Measurements from ENCODE around the gene AOC1.

The AOC1 gene

DNA sequence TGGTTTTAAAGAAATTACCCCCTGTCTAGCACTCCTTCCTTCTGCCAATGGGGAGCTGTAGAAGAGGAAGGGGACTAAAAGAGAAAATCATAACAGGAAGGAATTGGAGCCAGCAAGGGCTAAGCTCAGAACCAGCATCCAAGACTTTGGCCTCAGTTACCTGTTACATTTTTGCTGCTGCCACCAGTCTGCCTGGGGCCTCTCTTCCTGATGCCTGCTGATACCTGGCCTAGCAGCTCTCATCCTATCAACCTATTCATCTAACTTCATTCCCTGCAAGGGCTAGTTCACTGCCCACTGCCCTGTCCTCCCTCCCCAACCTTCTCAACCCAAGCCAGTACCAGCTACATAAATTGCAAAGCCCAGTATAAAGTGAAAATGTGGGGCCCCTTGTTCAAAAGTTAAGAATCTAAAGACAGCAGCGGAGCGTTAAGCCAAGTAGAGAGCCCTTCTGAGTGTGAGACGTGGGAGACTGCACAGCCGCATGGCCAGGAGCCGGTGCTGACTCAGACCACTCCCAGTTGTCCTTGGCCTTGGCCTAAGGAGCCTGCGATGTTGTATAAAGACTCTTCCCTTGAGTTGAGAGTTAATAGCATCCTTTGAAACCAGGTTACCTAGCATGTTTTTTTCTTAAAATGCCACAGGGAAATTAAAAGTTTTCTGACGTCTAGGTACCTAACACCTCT is 13.2 kb upstream of the AOC1 start (continued):
- TF ChIP-seq ZNF174 (tag by site-specific recombination; IDR thresholded peaks at IDR 0.05) = no peak

DNA sequence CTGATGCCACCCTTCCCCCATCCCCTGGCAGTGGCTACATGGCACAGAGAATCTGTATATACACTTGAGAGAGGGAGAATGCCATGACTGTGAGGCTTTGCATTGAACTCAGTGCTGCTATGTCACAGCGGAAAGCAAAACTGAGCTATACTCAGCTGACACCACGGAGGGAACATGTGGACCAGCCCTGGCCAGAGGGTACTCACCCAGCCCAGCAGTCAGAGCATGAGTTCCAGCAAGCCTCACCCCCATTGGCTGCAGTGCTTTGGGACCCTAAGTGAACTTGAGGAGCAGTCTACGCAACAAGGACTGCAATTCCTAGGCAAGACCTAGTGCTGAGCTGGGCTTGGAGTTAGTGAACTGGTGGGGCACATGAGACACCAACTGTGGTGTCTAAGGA is 10.3 kb upstream of the AOC1 start:
- POLR2A ChIA-PET = no interaction called here
- CTCF ChIA-PET = interaction anchor here (1.0 kb wide), 1 partner anchor 177 kb away, joined by 3 read pairs; no protein-coding TSS in a partner anchor
- Histone ChIP-seq H3K4me1 (ENCODE audit: control insufficient read depth, insufficient read depth, low read length) (no peaks in the 10 kb centered on the region), H3K9me3 (ENCODE audit: control insufficient read depth, insufficient read depth, low read depth, low read length) (no peaks in the 10 kb centered on the region), H3K27ac (ENCODE audit: extremely low read depth, low read depth, low read length) (no peak overlapping the region), H3K4me3 (ENCODE audit: low read depth, low read length) (no peak overlapping the region), H3K36me3 (ENCODE audit: control insufficient read depth in 2 of 2, insufficient read depth in 1 of 2, low read length in 2 of 2) (no peaks in the 10 kb centered on the region)
- TF ChIP-seq MEIS1 (CRISPR knock-in tag; IDR thresholded peaks at IDR 0.05; ENCODE audit: borderline replicate concordance) (no peak), ZNF23 (tag by site-specific recombination; IDR thresholded peaks at IDR 0.05; ENCODE audit: borderline replicate concordance) (no peak), ZNF792 (tag by site-specific recombination; IDR thresholded peaks at IDR 0.05) (no peak), ZNF239 (tag by site-specific recombination; IDR thresholded peaks at IDR 0.05) (no peak), ZNF24 (tag by site-specific recombination; IDR thresholded peaks at IDR 0.05) (no peak), EGR2 (tag by site-specific recombination; IDR thresholded peaks at IDR 0.05; ENCODE audit: low read depth) (no peak), SP3 (tag by site-specific recombination; IDR thresholded peaks at IDR 0.05) (no peak), ZNF214 (tag by site-specific recombination; IDR thresholded peaks at IDR 0.05; ENCODE audit: borderline replicate concordance) (no peak), IKZF3 (tag by site-specific recombination; IDR thresholded peaks at IDR 0.05) (no peak), ZSCAN30 (tag by site-specific recombination; IDR thresholded peaks at IDR 0.05) (no peak), ZNF169 (tag by site-specific recombination; IDR thresholded peaks at IDR 0.05) (no peak), ZNF514 (tag by site-specific recombination; IDR thresholded peaks at IDR 0.05) (no peak), ZNF626 (tag by site-specific recombination; IDR thresholded peaks at IDR 0.05) (no peak), ZFHX2 (tag by site-specific recombination; conservative IDR thresholded peaks at IDR 0.05) (no peak), ZNF548 (tag by site-specific recombination; IDR thresholded peaks at IDR 0.05) (no peak), ZNF155 (tag by site-specific recombination; IDR thresholded peaks at IDR 0.05) (no peak)
- TF ChIP-seq, protein P1, sequence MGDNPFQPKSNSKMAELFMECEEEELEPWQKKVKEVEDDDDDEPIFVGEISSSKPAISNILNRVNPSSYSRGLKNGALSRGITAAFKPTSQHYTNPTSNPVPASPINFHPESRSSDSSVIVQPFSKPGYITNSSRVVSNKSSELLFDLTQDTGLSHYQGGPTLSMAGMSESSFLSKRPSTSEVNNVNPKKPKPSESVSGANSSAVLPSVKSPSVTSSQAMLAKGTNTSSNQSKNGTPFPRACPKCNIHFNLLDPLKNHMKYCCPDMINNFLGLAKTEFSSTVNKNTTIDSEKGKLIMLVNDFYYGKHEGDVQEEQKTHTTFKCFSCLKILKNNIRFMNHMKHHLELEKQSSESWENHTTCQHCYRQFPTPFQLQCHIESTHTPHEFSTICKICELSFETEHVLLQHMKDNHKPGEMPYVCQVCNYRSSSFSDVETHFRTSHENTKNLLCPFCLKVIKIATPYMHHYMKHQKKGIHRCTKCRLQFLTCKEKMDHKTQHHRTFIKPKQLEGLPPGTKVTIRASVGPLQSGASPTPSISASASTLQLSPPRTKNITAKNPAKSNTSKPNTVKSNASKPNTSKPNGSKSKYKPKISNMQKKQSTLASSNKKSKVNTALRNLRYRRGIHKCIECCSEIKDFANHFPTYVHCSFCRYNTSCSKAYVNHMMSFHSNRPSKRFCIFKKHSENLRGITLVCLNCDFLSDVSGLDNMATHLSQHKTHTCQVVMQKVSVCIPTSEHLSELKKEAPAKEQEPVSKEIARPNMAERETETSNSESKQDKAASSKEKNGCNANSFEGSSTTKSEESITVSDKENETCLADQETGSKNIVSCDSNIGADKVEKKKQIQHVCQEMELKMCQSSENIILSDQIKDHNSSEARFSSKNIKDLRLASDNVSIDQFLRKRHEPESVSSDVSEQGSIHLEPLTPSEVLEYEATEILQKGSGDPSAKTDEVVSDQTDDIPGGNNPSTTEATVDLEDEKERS (tag by site-specific recombination; IDR thresholded peaks at IDR 0.05) = no peak
- TF ChIP-seq, protein P2, sequence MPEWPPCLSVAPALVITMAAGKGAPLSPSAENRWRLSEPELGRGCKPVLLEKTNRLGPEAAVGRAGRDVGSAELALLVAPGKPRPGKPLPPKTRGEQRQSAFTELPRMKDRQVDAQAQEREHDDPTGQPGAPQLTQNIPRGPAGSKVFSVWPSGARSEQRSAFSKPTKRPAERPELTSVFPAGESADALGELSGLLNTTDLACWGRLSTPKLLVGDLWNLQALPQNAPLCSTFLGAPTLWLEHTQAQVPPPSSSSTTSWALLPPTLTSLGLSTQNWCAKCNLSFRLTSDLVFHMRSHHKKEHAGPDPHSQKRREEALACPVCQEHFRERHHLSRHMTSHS (tag by site-specific recombination; IDR thresholded peaks at IDR 0.05) = no peak
- TF ChIP-seq, protein P3, sequence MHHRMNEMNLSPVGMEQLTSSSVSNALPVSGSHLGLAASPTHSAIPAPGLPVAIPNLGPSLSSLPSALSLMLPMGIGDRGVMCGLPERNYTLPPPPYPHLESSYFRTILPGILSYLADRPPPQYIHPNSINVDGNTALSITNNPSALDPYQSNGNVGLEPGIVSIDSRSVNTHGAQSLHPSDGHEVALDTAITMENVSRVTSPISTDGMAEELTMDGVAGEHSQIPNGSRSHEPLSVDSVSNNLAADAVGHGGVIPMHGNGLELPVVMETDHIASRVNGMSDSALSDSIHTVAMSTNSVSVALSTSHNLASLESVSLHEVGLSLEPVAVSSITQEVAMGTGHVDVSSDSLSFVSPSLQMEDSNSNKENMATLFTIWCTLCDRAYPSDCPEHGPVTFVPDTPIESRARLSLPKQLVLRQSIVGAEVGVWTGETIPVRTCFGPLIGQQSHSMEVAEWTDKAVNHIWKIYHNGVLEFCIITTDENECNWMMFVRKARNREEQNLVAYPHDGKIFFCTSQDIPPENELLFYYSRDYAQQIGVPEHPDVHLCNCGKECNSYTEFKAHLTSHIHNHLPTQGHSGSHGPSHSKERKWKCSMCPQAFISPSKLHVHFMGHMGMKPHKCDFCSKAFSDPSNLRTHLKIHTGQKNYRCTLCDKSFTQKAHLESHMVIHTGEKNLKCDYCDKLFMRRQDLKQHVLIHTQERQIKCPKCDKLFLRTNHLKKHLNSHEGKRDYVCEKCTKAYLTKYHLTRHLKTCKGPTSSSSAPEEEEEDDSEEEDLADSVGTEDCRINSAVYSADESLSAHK (tag by site-specific recombination; IDR thresholded peaks at IDR 0.05) = no peak
- TF ChIP-seq, protein P4, sequence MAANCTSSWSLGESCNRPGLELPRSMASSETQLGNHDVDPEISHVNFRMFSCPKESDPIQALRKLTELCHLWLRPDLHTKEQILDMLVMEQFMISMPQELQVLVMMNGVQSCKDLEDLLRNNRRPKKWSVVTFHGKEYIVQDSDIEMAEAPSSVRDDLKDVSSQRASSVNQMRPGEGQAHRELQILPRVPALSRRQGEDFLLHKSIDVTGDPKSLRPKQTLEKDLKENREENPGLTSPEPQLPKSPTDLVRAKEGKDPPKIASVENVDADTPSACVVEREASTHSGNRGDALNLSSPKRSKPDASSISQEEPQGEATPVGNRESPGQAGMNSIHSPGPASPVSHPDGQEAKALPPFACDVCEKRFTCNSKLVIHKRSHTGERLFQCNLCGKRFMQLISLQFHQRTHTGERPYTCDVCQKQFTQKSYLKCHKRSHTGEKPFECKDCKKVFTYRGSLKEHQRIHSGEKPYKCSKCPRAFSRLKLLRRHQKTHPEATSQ (tag by site-specific recombination; IDR thresholded peaks at IDR 0.05) = no peak
